Measurements from ENCODE around the gene GABRA5.

GRCh38 chr15:26882112-26882511 is 15.2 kb downstream of the GABRA5 start:
- TF ChIP-seq POLR2AphosphoS5 (IDR thresholded peaks at IDR 0.05; ENCODE audit: low read depth) (no peak), SPI1 (IDR thresholded peaks at IDR 0.05; ENCODE audit: borderline replicate concordance, low read depth) (no peak), REST (IDR thresholded peaks at IDR 0.05; ENCODE audit: insufficient replicate concordance, low read depth) (no peak), GABPA (IDR thresholded peaks at IDR 0.05; ENCODE audit: low read depth) (no peak)
- TF ChIP-seq, protein P1, sequence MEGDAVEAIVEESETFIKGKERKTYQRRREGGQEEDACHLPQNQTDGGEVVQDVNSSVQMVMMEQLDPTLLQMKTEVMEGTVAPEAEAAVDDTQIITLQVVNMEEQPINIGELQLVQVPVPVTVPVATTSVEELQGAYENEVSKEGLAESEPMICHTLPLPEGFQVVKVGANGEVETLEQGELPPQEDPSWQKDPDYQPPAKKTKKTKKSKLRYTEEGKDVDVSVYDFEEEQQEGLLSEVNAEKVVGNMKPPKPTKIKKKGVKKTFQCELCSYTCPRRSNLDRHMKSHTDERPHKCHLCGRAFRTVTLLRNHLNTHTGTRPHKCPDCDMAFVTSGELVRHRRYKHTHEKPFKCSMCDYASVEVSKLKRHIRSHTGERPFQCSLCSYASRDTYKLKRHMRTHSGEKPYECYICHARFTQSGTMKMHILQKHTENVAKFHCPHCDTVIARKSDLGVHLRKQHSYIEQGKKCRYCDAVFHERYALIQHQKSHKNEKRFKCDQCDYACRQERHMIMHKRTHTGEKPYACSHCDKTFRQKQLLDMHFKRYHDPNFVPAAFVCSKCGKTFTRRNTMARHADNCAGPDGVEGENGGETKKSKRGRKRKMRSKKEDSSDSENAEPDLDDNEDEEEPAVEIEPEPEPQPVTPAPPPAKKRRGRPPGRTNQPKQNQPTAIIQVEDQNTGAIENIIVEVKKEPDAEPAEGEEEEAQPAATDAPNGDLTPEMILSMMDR (IDR thresholded peaks at IDR 0.05; ENCODE audit: insufficient read depth, low read length), result no peak

All from HL-60 (cell line).